Brain microvascular endothelial cell (primary cell): ENCODE results near the gene CATSPERZ.

Experiments
- DNase-seq: peaks from one replicate; pipeline ENCODE4 v3.0.0-alpha.2; 2020
- H3K27ac ChIP-seq: fragments of 250-450 bp; sonication (Bioruptor Pico); 2 replicates; pipeline ENCODE4 v1.5.1; 2020; ENCODE audit warnings: mild to moderate bottlenecking, moderate library complexity
- H3K27me3 ChIP-seq: fragments of 250-450 bp; sonication (Bioruptor Pico); replicated peaks from 2 replicates; pipeline ENCODE4 v1.5.1; 2020; ENCODE audit warnings: mild to moderate bottlenecking
- H3K36me3 ChIP-seq: fragments of 250-450 bp; sonication (Bioruptor Pico); replicated peaks from 2 replicates; pipeline ENCODE4 v1.5.1; 2020; ENCODE audit warnings: mild to moderate bottlenecking
- H3K4me3 ChIP-seq: 2 replicates; pipeline ENCODE4 v1.5.1; 2011; ENCODE audit warnings: low read depth, mild to moderate bottlenecking, control low read depth, low read length, moderate library complexity
- in situ Hi-C: cut with HindIII; loops from 2 replicates; pipeline ENCODE4 v1.10.0; 2017; ENCODE audit warnings: low sequenced_read_pairs, low pct_ligation_motif_present
- TF ChIP-seq, protein P1 (sequence below): IDR thresholded peaks from 2 replicates; pipeline ENCODE4 v1.5.1; 2011; ENCODE audit warnings: low read depth, mild to moderate bottlenecking, moderate library complexity, low read length, control low read depth, inconsistent platforms; ENCODE audit errors: missing control alignments

Gene CATSPERZ

DNA sequence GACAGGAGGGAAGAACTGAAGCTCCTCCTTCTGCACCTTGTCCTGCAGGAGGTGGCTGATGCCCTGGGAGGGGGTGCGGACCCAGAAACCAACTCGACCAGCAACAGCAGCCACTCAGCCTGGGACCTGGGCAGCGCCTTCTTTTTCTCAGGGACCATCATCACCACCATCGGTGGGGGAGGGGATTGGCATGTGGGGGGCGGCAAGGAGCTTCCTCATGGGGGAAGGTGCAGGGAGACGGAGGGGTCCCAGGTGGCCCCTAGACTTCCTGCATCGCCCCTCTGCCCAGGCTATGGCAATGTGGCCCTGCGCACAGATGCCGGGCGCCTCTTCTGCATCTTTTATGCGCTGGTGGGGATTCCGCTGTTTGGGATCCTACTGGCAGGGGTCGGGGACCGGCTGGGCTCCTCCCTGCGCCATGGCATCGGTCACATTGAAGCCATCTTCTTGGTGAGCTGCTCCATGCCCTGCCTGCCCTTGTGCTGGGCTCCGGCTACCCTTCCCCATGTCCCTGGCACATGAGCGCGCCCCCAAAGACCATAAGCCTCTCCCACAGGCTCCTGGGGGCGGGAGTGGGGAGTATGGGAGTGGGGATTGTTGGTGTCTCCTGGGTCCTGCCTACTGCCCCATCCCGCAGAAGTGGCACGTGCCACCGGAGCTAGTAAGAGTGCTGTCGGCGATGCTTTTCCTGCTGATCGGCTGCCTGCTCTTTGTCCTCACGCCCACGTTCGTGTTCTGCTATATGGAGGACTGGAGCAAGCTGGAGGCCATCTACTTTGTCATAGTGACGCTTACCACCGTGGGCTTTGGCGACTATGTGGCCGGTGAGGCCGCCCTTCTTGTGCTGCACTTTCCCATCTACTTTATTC is 3.1 kb upstream of the CATSPERZ start:
- H3K27me3 ChIP-seq = peaks cover 73% of the 10 kb centered on the region
- H3K36me3 ChIP-seq = no peaks in the 10 kb centered on the region
- no peak overlapping the region for H3K27ac ChIP-seq
- in situ Hi-C loops = no loop called here
- no peak for DNase-seq
- no peak overlapping the region for H3K4me3 ChIP-seq
- TF ChIP-seq, protein P1, sequence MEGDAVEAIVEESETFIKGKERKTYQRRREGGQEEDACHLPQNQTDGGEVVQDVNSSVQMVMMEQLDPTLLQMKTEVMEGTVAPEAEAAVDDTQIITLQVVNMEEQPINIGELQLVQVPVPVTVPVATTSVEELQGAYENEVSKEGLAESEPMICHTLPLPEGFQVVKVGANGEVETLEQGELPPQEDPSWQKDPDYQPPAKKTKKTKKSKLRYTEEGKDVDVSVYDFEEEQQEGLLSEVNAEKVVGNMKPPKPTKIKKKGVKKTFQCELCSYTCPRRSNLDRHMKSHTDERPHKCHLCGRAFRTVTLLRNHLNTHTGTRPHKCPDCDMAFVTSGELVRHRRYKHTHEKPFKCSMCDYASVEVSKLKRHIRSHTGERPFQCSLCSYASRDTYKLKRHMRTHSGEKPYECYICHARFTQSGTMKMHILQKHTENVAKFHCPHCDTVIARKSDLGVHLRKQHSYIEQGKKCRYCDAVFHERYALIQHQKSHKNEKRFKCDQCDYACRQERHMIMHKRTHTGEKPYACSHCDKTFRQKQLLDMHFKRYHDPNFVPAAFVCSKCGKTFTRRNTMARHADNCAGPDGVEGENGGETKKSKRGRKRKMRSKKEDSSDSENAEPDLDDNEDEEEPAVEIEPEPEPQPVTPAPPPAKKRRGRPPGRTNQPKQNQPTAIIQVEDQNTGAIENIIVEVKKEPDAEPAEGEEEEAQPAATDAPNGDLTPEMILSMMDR = no peak

DNA sequence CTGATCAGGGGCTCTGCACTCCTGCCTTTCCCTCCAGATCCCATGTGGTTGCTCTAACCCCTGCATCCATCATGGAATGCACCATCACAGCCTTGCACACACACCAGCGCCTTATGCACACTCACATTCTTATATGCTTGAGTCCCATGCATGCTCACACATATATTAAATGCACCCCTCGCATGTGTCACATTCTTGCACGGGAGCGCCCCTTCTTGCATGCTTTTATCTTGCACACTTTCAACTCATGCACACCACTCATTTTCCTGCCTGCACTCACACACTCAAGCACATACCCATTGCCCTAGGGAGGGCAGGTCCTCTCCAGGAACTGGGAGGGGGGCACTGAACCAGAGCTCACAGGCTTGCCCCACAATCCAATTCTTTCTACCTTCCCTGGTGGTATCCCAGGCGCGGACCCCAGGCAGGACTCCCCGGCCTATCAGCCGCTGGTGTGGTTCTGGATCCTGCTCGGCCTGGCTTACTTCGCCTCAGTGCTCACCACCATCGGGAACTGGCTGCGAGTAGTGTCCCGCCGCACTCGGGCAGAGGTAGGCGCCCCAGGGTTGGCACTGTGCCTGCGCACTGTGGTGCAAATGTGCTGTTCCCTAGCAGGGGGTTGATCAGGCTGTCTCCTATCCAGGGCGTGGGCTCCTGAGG is 2.3 kb upstream of the CATSPERZ start:
- TF ChIP-seq, protein P1 = no peak
- peaks cover 65% of the 10 kb centered on the region for H3K27me3 ChIP-seq
- no peak for DNase-seq

DNA sequence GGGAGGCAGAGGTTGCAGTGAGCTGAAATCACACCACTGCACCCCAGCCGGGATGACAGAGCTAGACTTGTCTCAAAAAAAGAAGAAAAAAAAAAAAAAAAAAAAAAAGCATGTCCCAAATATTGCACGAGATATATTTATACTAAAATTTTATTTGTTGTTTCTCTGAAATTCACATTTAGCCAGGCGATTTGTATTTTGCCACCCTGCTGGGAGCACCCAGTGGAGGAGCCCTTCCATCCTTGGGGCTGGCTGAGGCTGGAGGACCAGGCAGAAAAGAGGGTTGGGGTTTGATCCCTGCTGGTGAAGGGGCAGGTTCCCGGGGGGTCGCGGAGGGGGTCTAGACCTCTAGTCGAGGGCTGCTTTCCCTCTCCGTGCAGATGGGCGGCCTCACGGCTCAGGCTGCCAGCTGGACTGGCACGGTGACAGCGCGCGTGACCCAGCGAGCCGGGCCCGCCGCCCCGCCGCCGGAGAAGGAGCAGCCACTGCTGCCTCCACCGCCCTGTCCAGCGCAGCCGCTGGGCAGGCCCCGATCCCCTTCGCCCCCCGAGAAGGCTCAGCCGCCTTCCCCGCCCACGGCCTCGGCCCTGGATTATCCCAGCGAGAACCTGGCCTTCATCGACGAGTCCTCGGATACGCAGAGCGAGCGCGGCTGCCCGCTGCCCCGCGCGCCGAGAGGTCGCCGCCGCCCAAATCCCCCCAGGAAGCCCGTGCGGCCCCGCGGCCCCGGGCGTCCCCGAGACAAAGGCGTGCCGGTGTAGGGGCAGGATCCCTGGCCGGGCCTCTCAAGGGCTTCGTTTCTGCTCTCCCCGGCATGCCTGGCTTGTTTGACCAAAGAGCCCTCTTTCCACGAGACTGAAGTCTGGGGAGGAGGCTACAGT is 952 bp upstream of the CATSPERZ start:
- TF ChIP-seq, protein P1 = no peak
- Histone ChIP-seq H3K27me3 (peaks cover 53% of the 10 kb centered on the region), H3K4me3 (no peak overlapping the region), H3K27ac (no peak overlapping the region), H3K36me3 (no peaks in the 10 kb centered on the region)
- in situ Hi-C loops = no loop called here
- no peak for DNase-seq

More for the DNA sequence above, 2.3 kb upstream of the CATSPERZ start:
- Histone ChIP-seq H3K36me3 (no peaks in the 10 kb centered on the region), H3K27ac (no peak overlapping the region), H3K4me3 (no peak overlapping the region)
- in situ Hi-C loops = no loop called here

DNA sequence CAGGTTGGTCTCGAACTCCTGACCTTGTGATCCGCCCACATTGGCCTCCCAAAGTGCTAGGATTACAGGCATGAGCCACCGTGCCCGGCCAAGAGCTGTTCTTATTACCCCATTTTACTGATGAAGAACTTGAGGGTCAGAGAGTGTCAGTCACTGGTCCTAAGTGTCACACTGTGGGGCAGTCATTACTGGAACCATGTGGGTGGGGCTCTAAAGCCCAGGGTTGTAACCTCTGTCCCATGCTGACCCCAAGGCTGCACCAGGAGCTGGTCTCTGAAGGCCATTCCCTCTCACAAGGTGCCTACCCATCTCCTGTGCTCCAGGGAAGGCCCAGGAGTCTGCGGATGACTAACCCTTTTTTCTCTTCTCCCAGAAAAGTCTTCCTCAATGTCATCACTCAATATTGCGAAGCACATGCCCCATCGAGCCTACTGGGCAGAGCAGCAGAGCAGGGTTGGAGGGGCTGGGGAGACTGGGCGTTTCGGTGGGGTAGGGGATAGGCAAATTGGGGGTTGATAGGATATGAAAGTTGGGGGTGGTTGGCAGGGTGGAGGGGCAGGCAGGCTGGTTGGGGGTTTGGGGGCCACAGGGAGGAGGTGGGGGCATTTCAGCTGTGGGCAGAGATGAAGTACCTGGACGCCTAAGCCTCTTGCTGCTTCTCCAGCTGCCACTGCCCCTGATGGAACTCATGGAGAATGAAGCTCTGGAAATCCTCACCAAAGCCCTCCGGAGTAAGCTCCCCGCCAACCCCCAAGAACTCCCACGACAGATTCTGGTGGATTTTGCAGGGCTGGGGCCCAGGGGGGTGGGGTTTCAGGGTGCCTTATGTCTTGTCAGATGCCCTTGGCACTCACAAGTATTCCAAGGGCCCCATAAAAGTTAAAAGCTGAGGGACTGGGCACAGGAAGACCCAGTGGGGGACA is 3.2 kb downstream of the CATSPERZ start:
- TF ChIP-seq, protein P1 = no peak
- Histone ChIP-seq H3K27ac (no peak overlapping the region), H3K4me3 (no peak overlapping the region), H3K27me3 (peaks cover 20% of the 10 kb centered on the region), H3K36me3 (no peaks in the 10 kb centered on the region)
- in situ Hi-C loops = no loop called here
- DNase-seq = no peak

DNA sequence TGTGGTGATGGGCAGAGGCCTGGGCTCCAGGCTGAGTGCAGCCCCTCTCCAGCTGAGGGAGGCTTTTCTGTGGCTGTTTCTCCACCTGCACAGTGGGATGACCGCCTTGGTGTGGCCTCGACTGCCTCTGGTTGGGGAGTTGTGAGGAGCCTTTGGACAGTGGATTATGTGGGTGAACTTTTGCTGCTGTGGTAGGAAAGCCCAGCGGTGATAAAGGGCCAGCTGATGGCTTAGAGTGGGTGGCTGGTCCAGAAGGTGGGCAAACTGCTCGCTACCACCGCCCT is 3.8 kb downstream of the CATSPERZ start:
- H3K4me3 ChIP-seq = peak overlapping the region; percentile 54
- TF ChIP-seq, protein P1 = no peak
- in situ Hi-C loops = no loop called here

More for the DNA sequence above, 3.8 kb downstream of the CATSPERZ start:
- Histone ChIP-seq H3K36me3 (no peaks in the 10 kb centered on the region), H3K27me3 (peaks cover 16% of the 10 kb centered on the region), H3K27ac (no peak overlapping the region)
- no peak for DNase-seq
